Peyer's patch (tissue), 4 donors: ENCODE results near the gene C7orf33. TPM values are rescaled to one million over a fixed set of nuclear protein-coding genes. Genes with fewer than 3 reads are reported as not detected.
"Not testable (repeated sequence)": the region's sequence is repeated elsewhere in the genome, so short reads cannot be mapped to it uniquely, and the experiment has no call there.

Experiments
- DNase-seq, 3 donors: peaks; one replicate each; pipeline ENCODE4 v3.0.0-alpha.2; 2017 to 2019
- H3K27ac ChIP-seq, 4 donors: fragments of 200-600 bp; sonication (generic); one replicate each; pipeline ENCODE4 v1.5.1; 2016 to 2019
- H3K27me3 ChIP-seq, 2 donors: fragments of 200-600 bp; sonication (generic); one replicate each; pipeline ENCODE4 v1.5.1; 2019
- H3K36me3 ChIP-seq, 3 donors: fragments of 200-600 bp; sonication (generic); one replicate each; pipeline ENCODE4 v1.5.1; 2016 to 2019
- H3K4me1 ChIP-seq, 4 donors: fragments of 200-600 bp; sonication (generic); one replicate each; pipeline ENCODE4 v1.5.1; 2016 to 2019
- H3K4me3 ChIP-seq, 4 donors: fragments of 200-600 bp; sonication (generic); 1 replicate in 3 of 4; 2 replicates in 1 of 4; pipeline ENCODE4 v1.5.1; 2016 to 2019; ENCODE audit warnings: mild to moderate bottlenecking in 1 of 4
- H3K9me3 ChIP-seq, 4 donors: fragments of 200-600 bp; sonication (generic); one replicate each; pipeline ENCODE4 v1.5.1; 2016 to 2019; ENCODE audit warnings: mild to moderate bottlenecking in 1 of 4
- POLR2A ChIP-seq, 2 donors: fragments of 450-650 bp; IDR thresholded peaks; one replicate each; pipeline ENCODE4 v1.5.1; 2017; ENCODE audit warnings: antibody characterized with exemption in 2 of 2, mild to moderate bottlenecking in 2 of 2, moderate library complexity in 2 of 2
- total RNA-seq, 4 donors: library from RNA; depleted of rRNA; stranded (reverse); fragments of >200 nt; gene quantifications; one replicate each; pipeline ENCODE4 v1.1.0, GENCODE V29; 2016
- TF ChIP-seq, protein P1 (sequence below), 6 experiments: fragments of 450-650 bp in 4 of 6; fragments of 200-600 bp in 2 of 6; sonication (generic) in 1 of 6; IDR thresholded peaks; one replicate each; pipeline ENCODE4 v1.5.1; 2017 to 2019; ENCODE audit warnings: antibody characterized with exemption in 6 of 6, mild to moderate bottlenecking in 3 of 6, moderate library complexity in 1 of 6

C7orf33 gene
- total RNA-seq, 4 donors from 2014 or later, result not detected

DNA sequence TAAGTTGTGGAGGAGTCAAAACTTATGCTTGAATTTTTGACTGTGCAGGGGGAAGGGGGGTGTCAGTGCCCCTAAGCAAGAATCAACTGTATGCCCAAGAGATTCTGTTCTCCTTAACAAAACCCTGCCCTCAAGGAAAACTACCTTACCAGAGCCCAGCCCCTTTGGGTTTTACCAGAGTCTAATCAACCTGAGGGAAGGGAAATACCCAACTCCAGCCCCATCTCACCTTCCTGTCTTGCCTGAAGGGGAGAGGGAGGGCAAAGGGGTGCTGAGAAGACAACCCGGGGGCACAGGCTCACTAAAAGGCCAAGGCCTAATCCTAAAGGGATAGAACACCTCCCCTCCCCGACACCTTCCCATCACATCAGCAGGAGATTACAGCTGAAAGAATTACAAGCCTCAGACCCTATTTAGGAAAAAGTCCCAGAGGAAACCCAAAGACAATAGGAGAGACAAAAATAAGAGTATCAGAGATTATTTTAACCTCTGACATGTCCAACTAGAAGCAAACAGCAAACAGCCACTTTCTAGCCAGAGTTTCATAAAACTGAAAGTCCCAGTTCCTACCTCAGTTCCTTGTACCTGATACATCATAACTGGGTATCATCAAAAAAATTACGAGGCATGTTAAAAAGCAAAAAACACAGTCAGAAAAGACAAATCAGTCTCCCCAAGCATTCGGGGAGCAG is 26.8 kb upstream of the C7orf33 start:
- H3K9me3 ChIP-seq, result no peaks in the 10 kb centered on the region
- no peak for DNase-seq
- H3K27me3 ChIP-seq, result no peaks in the 10 kb centered on the region
- TF ChIP-seq POLR2A (IDR thresholded peaks at IDR 0.05), result no peak
- TF ChIP-seq, protein P1, sequence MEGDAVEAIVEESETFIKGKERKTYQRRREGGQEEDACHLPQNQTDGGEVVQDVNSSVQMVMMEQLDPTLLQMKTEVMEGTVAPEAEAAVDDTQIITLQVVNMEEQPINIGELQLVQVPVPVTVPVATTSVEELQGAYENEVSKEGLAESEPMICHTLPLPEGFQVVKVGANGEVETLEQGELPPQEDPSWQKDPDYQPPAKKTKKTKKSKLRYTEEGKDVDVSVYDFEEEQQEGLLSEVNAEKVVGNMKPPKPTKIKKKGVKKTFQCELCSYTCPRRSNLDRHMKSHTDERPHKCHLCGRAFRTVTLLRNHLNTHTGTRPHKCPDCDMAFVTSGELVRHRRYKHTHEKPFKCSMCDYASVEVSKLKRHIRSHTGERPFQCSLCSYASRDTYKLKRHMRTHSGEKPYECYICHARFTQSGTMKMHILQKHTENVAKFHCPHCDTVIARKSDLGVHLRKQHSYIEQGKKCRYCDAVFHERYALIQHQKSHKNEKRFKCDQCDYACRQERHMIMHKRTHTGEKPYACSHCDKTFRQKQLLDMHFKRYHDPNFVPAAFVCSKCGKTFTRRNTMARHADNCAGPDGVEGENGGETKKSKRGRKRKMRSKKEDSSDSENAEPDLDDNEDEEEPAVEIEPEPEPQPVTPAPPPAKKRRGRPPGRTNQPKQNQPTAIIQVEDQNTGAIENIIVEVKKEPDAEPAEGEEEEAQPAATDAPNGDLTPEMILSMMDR (IDR thresholded peaks at IDR 0.05), result no peak
- no peaks in the 10 kb centered on the region for H3K36me3 ChIP-seq
- H3K4me1 ChIP-seq, result peaks cover 0 to 7% (median 3%) of the 10 kb centered on the region in 4 donors
- H3K27ac ChIP-seq, result peak overlapping the region in 2 of 4 donors; percentile 22 to 64
- no peak overlapping the region for H3K4me3 ChIP-seq

DNA sequence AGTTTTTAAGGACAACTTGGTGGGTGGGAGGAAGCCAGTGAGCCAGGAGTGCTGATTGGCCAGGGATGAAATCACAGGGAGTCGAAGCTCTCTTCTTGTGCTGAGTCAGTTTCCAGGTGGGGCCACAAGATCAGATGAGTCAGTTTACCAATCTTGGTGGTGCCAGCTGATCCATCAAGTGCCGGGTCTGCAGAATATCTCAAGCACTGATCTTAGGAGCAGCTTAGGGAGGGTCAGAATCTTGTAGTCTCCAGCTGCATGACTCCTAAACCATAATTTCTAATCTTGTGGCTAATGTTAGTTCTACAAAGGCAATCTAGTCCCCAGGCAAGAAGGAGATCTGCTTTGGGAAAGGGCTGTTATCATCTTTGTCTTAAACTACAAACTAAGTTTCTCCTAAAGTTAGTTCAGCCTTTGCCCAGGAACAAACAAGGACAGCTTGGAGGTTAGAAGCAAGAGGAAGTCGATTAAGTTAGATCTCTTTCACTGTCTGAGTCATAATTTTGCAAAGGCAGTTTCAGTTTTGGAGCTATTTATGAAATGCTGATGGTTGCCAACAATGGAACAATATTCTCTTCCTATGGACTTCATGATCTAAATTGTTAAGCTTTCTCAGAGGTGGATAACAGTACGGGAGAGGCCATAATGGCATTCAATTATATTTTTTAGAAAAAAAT is 26.2 kb upstream of the C7orf33 start:
- peak overlapping the region in 2 of 4 donors; percentile 22 to 64 for H3K27ac ChIP-seq

GRCh38 chr7:148566736-148567135 is 23.8 kb upstream of the C7orf33 start:
- TF ChIP-seq POLR2A (IDR thresholded peaks at IDR 0.05), result no peak
- TF ChIP-seq, protein P1 (IDR thresholded peaks at IDR 0.05), result no peak
- H3K27me3 ChIP-seq, result no peaks in the 10 kb centered on the region
- no peak overlapping the region for H3K4me3 ChIP-seq
- no peak for DNase-seq
- no peak overlapping the region for H3K27ac ChIP-seq
- H3K36me3 ChIP-seq, result no peaks in the 10 kb centered on the region
- peaks cover 0 to 7% (median 3%) of the 10 kb centered on the region in 4 donors for H3K4me1 ChIP-seq
- H3K9me3 ChIP-seq, result no peaks in the 10 kb centered on the region

More for the DNA sequence above, 26.2 kb upstream of the C7orf33 start:
- not testable (repeated sequence) for H3K36me3 ChIP-seq, H3K4me1 ChIP-seq, DNase-seq, H3K9me3 ChIP-seq, H3K4me3 ChIP-seq, H3K27me3 ChIP-seq

DNA sequence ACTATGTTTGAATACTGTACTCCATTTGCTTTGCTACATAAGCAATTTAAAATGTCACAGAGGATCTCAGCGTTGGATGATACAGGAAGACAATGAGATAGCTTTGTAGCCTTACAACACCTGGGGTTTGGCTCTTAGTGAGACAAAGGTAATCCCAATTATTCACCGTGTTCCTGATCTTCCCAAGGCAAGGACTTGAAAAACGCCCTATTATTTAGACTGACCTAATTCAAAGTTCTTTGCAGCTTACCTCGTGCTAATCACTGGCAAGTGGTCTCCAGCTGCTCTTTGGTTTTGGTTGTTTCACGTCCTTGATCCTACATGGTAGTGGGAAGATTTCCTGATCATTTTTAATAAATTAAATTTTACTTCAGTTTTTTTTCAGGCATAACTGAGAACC is 23.0 kb upstream of the C7orf33 start:
- no peak overlapping the region for H3K4me3 ChIP-seq
- TF ChIP-seq, protein P1 (IDR thresholded peaks at IDR 0.05), result no peak
- TF ChIP-seq POLR2A (IDR thresholded peaks at IDR 0.05), result no peak

GRCh38 chr7:148570510-148570909 is 20.1 kb upstream of the C7orf33 start:
- Histone ChIP-seq H3K36me3 (no peaks in the 10 kb centered on the region), H3K4me1 (no peaks in the 10 kb centered on the region), H3K9me3 (no peaks in the 10 kb centered on the region), H3K27ac (no peak overlapping the region), H3K4me3 (no peak overlapping the region), H3K27me3 (no peaks in the 10 kb centered on the region)
- TF ChIP-seq, protein P1 (IDR thresholded peaks at IDR 0.05), result no peak
- no peak for TF ChIP-seq POLR2A (IDR thresholded peaks at IDR 0.05)
- no peak for DNase-seq

More for the DNA sequence above, 23.0 kb upstream of the C7orf33 start:
- peaks cover 0 to 7% (median 3%) of the 10 kb centered on the region in 4 donors for H3K4me1 ChIP-seq
- no peaks in the 10 kb centered on the region for H3K36me3 ChIP-seq
- no peak overlapping the region for H3K27ac ChIP-seq
- DNase-seq, result no peak
- H3K27me3 ChIP-seq, result no peaks in the 10 kb centered on the region
- no peaks in the 10 kb centered on the region for H3K9me3 ChIP-seq

GRCh38 chr7:148570973-148571372 is 19.6 kb upstream of the C7orf33 start:
- not testable (repeated sequence) for DNase-seq, H3K27me3 ChIP-seq, H3K4me3 ChIP-seq, H3K9me3 ChIP-seq, H3K27ac ChIP-seq, H3K4me1 ChIP-seq, H3K36me3 ChIP-seq
